GM12801 (cell line): Measurements from ENCODE around the gene AXL.

ENCODE experiments used
- CTCF ChIP-seq: IDR thresholded peaks from one replicate; pipeline ENCODE4 v1.5.1; 2011; ENCODE audit warnings: control low read depth; ENCODE audit not compliant: insufficient read length; ENCODE audit errors: extremely low read depth

Gene AXL

GRCh38 chr19:41189425-41190065 lies 29.5 kb upstream of the AXL start:
- TF ChIP-seq CTCF: no peak

DNA sequence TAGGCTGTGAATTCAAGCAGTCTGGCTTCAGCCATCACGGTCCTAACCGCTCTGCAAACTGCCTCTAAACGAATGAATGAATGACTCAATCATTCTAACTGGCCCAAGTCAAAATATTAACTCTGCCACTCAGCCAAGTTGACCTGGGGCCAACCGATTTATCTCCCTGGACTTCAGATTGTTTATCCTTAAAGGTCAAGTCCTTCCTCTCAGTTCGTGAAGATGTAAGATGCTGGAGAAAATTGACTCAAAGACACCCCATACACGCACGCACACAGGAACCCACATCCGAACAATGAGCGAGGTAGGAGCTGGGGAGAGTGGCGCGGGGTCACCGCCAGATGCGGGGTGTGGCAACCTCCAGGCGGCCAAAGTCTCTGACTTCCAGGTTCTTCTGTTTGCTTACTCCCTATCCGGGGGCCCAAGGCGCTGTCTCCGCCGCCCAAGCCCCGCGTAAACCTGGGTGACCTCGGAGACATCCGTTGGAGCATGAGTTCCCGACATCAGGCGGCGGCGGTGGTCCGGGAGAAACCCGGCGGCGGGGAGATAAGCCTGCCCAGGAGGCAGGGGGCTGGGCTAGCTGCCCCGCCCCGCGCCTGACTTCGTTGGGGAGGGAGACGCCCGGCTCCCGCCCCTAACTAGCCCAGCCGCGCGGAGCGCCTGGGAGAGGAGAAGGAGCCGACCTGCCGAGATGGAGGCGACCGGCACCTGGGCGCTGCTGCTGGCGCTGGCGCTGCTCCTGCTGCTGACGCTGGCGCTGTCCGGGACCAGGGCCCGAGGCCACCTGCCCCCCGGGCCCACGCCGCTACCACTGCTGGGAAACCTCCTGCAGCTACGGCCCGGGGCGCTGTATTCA lies 26.2 kb upstream of the AXL start, which contains the start of gene CYP2S1:
Gene CYP2S1 (plus strand): TSS at position 646 of the 856 bp plus-strand sequence. CDS start 46 bp downstream, at position 692.
- no peak for TF ChIP-seq CTCF

DNA sequence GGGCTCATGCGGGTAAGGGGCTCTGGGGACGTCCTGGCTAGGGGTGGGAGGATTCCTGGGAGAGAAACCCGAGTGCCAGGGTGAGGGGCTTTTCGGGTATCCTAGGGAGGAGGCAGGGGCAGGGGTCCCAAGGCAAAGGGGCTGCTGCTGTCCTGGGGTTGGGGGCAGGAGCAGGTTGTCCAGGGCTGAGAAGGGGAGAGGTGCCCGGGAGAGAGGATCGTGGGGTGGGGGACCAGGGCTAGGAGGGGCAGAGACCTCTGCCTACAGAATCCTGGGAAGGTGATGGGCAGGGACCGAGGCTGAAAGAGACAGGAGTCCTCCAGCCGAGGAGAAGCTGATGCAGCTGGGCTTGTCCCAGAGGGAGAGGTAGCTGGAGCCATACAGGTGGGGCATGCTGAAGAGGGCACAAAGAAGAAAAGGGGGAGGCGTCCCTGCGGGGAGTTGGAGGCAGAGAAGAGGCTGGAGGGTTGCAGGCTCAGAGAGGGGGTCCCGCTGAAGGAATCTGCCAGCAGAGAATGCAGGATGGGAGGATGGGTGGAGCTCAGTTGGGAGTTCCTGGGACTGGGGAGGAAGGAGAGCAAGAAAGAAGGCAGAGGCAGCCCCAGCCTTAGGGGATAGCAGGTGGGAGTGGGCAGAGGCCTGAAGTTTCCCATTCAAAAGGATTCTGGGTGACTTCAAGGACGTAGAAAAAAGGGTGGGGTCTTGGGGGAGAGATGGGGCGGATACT lies 25.4 kb upstream of the AXL start:
- no peak for TF ChIP-seq CTCF

- TF ChIP-seq CTCF: no peak
Measured at GRCh38 chr19:41194157-41194552, 24.9 kb upstream of the AXL start.

GRCh38 chr19:41195675-41196497 lies 23.1 kb upstream of the AXL start:
- no peak for TF ChIP-seq CTCF

DNA sequence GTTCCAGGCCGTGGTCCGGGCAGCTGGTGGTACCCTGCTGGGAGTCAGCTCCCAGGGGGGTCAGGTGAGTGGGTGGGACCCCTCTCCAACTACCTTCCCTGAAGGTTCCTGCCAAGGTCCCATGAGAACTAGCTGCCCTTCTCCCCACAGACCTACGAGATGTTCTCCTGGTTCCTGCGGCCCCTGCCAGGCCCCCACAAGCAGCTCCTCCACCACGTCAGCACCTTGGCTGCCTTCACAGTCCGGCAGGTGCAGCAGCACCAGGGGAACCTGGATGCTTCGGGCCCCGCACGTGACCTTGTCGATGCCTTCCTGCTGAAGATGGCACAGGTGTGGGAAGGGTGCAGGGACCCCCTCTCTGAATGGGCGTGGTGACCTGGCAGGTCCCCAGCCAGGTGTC lies 20.5 kb upstream of the AXL start:
- TF ChIP-seq CTCF: no peak
